ENCODE measurements around the gene AMPD3.
"Not testable (repeated sequence)": the region's sequence is repeated elsewhere in the genome, so short reads cannot be mapped to it uniquely, and the experiment has no call there.

The AMPD3 gene

GRCh38 chr11:10454878-10455631, at the start of gene AMPD3:
TSS of gene AMPD3 (plus strand) at chr11:10455264. CDS start at chr11:10461520, 6,256 bp downstream.
- DNase-seq (ENCODE audit: low spot score), result no peak

- peak; percentile 79 for DNase-seq (ENCODE audit: low spot score)
Measured at GRCh38 chr11:10405865-10406592, 49.0 kb upstream of the AMPD3 start.

GRCh38 chr11:10407055-10407454, 48.0 kb upstream of the AMPD3 start:
- DNase-seq (ENCODE audit: low spot score), result no peak

- no peak for DNase-seq (ENCODE audit: low spot score)
Measured at GRCh38 chr11:10407749-10408685, 47.0 kb upstream of the AMPD3 start.

- DNase-seq (ENCODE audit: low spot score), result no peak
Measured at GRCh38 chr11:10409207-10409661, 45.8 kb upstream of the AMPD3 start.

GRCh38 chr11:10410106-10410843, 44.8 kb upstream of the AMPD3 start:
- no peak for DNase-seq (ENCODE audit: low spot score)

- DNase-seq (ENCODE audit: low spot score), result no peak
Measured at GRCh38 chr11:10410844-10411200, 44.2 kb upstream of the AMPD3 start.

- DNase-seq (ENCODE audit: low spot score), result no peak
Measured at GRCh38 chr11:10412266-10412665, 42.8 kb upstream of the AMPD3 start.

- peak; percentile 76 for DNase-seq (ENCODE audit: low spot score)
Measured at GRCh38 chr11:10413268-10413667, 41.8 kb upstream of the AMPD3 start.

- DNase-seq (ENCODE audit: low spot score), result no peak
Measured at GRCh38 chr11:10414181-10414580, 40.9 kb upstream of the AMPD3 start.

- DNase-seq (ENCODE audit: low spot score), result no peak
Measured at GRCh38 chr11:10414659-10415058, 40.4 kb upstream of the AMPD3 start.

GRCh38 chr11:10415817-10416392, 39.2 kb upstream of the AMPD3 start:
- DNase-seq (ENCODE audit: low spot score), result no peak

- no peak for DNase-seq (ENCODE audit: low spot score)
Measured at GRCh38 chr11:10418259-10418949, 36.7 kb upstream of the AMPD3 start.

GRCh38 chr11:10418950-10419310, 36.1 kb upstream of the AMPD3 start:
- DNase-seq (ENCODE audit: low spot score), result no peak

GRCh38 chr11:10426475-10426874, 28.6 kb upstream of the AMPD3 start:
- no peak for DNase-seq (ENCODE audit: low spot score)

GRCh38 chr11:10428453-10428852, 26.6 kb upstream of the AMPD3 start:
- DNase-seq (ENCODE audit: low spot score), result no peak

GRCh38 chr11:10429526-10429925, 25.5 kb upstream of the AMPD3 start:
- DNase-seq (ENCODE audit: low spot score), result no peak

GRCh38 chr11:10432493-10432892, 22.6 kb upstream of the AMPD3 start:
- no peak for DNase-seq (ENCODE audit: low spot score)

GRCh38 chr11:10432971-10433370, 22.1 kb upstream of the AMPD3 start:
- DNase-seq (ENCODE audit: low spot score), result no peak

GRCh38 chr11:10436224-10436623, 18.8 kb upstream of the AMPD3 start:
- no peak for DNase-seq (ENCODE audit: low spot score)

- not testable (repeated sequence) for DNase-seq (ENCODE audit: low spot score)
Measured at GRCh38 chr11:10436683-10437082, 18.4 kb upstream of the AMPD3 start.

Data from putamen (tissue), 1 donor.